Measurements from ENCODE around the gene NUTM2E. TPM values are rescaled to one million over a fixed set of nuclear protein-coding genes. Genes with fewer than 3 reads are reported as not detected.
"Not testable (repeated sequence)": the region's sequence is repeated elsewhere in the genome, so short reads cannot be mapped to it uniquely, and the experiment has no call there.

The NUTM2E gene, protein sequence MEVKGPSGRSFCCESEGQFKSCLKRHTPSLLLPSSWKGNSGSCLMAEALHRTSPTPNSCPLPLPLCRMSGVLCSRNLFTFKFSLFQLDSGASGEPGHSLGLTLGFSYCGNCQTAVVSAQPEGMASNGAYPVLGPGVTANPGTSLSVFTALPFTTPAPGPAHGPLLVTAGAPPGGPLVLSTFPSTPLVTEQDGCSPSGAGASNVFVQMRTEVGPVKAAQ (N-terminal part only)
- not detected for polyA plus RNA-seq

DNA sequence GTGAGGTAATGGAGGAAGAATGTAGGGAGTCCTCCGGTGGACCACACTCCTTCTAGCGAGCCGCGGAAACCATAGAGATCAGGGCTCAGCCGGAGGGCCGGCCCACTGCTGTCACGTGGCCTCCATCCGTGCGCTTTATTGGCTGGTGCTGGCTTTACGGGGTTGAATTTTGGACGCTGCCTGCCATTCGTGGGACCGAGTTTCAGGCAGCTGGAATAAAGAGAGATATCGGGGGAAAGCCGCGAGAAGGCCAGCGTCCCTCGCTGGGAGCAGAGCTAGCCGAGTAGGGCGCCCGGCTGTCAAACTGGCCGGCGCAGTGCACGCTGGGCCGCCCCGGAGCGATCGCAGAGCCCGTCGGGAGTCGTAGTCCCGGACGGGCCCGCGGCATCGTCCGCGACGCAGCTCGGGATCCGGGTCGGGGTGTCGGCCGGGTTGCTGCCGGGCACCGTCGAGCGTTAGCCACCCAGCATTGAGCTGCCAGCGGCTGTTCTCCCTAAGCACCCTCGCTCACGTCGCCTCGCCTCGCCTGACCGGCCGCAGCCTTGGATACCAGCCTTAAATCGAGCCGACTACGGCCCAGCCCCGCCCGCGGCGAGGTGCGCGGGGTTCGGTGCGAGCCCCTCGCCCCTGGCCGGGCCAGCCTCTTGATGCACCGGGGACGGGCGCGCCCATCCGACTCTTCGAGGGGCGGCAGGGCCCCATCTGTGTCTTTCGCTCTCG lies at the start of gene NUTM2E:
NUTM2E (plus strand) TSS at position 244 of the 720 bp plus-strand sequence. CDS start 15,002 bp downstream, outside the sequence.
- Mint-ChIP-seq H3K4me3 (peak within 1 kb of the TSS; percentile 88 to 94 (median 90)), H3K27ac (peak within 1 kb of the TSS; percentile 85 to 96 (median 91)), H3K4me1 (peaks cover 24 to 44% of the 10 kb centered on the region in 2 donors)
- peak; percentile 74 to 84 (median 83) for DNase-seq
- H3K27me3 Mint-ChIP-seq (ENCODE audit: low read depth in 3 of 3); H3K36me3 Mint-ChIP-seq; H3K9me3 Mint-ChIP-seq: not testable (repeated sequence)

DNA sequence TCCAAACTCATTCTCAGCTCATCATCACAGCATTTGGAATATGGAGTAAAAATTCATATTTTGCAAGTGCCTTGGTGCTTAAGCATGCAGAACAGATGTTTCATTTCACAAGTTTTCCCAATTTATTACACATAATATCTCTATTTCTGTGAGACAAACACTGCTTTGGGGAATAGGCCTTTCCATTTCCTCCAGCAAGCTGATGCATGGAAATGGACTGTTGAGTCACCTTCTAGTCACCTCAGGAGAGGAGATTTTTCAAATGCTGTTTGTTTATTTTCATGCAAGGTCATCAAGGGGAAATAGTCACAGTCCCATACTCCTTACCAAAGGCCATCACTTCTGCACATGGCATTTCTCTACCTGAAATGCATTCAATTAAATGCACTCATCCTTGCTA lies 48.5 kb upstream of the NUTM2E start:
- not testable (repeated sequence) for H3K4me1 Mint-ChIP-seq; H3K27ac Mint-ChIP-seq; H3K9me3 Mint-ChIP-seq; H3K27me3 Mint-ChIP-seq (ENCODE audit: low read depth in 3 of 3); H3K4me3 Mint-ChIP-seq; H3K36me3 Mint-ChIP-seq; DNase-seq

DNA sequence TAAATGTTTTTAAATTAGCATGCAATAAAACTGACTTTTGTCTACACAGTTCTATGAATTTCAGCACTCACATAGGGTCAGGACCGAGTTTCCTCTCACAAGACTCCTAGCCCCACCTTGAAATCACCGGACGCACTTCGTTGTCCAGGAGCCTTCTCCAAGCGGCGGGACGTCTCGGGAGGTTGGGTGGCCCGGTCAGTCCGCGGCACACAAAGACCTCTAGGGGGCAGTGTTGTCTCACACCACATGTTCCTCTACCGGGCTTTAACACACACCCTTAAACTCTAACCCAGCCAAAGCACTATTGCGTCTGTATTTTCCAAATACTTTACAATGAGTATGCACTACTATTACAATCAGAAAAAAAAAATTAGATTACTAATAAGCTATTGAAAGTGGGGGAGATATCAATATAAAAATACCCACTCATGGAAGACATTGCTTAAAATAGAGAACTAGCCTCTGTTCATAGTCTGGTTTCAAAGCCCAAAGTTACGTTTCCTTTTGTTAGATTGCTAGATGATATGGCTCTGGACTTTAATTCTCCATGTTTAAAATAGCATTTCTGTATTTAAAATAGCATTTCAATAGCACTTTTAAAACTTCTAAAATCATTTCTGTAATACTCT lies 47.1 kb upstream of the NUTM2E start:
- not testable (repeated sequence) for H3K27me3 Mint-ChIP-seq (ENCODE audit: low read depth in 3 of 3); H3K36me3 Mint-ChIP-seq; H3K4me1 Mint-ChIP-seq; H3K9me3 Mint-ChIP-seq
- Mint-ChIP-seq H3K4me3 (peak overlapping the region in 1 of 5 donors; percentile 52), H3K27ac (peak overlapping the region in 1 of 6 donors; percentile 60)
- DNase-seq: peak; percentile 53 to 63 (median 59)

DNA sequence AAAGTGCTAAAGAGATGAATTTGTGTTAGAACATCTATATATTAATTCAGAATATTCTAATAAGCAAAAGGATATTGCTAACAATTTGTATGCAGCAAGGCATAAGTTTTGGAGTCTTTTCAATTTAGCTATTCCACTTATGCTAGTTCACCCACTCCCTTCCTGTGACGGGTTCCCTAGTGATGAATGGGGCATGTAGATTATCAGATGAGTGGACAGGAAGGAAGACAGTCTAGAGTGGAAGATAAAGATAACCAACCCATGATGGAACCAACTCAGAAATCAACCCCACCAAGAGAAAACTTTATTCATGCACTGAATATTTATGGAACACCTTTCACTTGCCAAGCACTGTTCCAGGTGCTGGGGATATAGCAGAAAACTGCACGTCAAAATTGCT lies 46.5 kb upstream of the NUTM2E start:
- not testable (repeated sequence) for DNase-seq; H3K27me3 Mint-ChIP-seq (ENCODE audit: low read depth in 3 of 3); H3K4me1 Mint-ChIP-seq; H3K27ac Mint-ChIP-seq; H3K36me3 Mint-ChIP-seq; H3K4me3 Mint-ChIP-seq; H3K9me3 Mint-ChIP-seq

DNA sequence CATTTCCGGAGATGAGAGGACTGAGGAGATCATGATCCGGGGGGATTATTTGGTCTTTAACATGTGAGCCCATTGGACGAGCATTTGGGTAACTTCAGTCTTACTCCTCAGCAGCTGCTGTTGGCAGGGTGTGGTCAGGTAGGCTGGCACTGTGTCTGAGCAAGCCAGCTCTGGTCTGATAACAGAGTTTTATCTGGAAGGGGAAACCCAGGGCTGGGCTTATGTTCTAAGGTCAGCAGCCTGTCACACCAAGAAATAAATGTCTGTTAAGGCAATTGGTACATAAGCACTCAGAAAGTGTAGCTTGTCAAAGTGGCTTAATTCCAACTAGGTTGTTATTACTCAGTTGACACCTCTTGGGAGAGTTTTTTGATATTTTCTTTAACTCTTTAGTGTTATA lies 45.0 kb upstream of the NUTM2E start:
- not testable (repeated sequence) for H3K36me3 Mint-ChIP-seq; H3K9me3 Mint-ChIP-seq; H3K27me3 Mint-ChIP-seq (ENCODE audit: low read depth in 3 of 3); DNase-seq; H3K27ac Mint-ChIP-seq; H3K4me3 Mint-ChIP-seq; H3K4me1 Mint-ChIP-seq

DNA sequence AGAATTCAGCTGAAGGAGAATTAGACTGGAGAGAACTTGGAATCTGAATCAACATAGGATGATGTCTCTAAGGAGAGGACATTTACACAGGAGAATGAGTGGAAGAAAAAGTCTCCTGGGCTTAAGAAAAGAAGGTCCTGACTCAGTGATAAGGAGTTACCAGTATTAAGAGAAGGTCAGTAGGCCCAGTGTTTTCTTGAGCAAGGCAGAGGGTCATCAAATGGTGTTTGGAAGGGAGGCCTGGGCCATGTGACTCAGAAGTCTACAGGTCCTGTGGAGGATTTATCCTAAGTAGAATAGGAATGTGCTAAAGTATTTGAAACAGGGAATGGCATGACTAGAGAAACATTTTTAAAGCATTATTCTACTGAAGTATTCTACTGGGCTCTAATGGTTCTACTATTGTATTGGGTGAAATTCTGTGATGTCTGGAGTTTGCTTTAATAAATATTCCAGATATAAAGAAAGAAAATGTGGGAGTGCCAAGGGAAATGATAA lies 39.0 kb upstream of the NUTM2E start:
- not testable (repeated sequence) for DNase-seq; H3K4me1 Mint-ChIP-seq; H3K27ac Mint-ChIP-seq; H3K9me3 Mint-ChIP-seq; H3K27me3 Mint-ChIP-seq (ENCODE audit: low read depth in 3 of 3); H3K4me3 Mint-ChIP-seq; H3K36me3 Mint-ChIP-seq

DNA sequence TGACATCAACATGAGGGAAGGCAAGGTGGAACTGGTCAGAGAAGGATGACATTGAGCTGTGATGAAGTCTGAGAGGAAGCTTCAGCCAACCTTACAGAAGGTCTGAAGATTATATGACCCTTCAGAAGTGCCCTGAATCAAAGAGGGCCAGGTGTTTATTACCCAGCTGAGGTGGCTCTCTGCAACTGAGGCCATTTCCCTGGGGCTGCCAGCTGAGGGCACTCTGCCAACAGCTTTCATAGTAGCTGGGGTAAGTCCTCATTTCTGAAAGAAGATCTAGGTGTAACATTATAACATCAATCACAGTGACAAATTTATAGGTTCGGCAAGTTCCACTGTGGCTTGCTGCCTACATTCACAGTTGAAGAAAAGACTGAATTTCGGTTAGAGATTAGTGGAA lies 37.2 kb upstream of the NUTM2E start:
- not testable (repeated sequence) for H3K9me3 Mint-ChIP-seq; H3K4me3 Mint-ChIP-seq; DNase-seq; H3K4me1 Mint-ChIP-seq; H3K27ac Mint-ChIP-seq; H3K36me3 Mint-ChIP-seq; H3K27me3 Mint-ChIP-seq (ENCODE audit: low read depth in 3 of 3)

DNA sequence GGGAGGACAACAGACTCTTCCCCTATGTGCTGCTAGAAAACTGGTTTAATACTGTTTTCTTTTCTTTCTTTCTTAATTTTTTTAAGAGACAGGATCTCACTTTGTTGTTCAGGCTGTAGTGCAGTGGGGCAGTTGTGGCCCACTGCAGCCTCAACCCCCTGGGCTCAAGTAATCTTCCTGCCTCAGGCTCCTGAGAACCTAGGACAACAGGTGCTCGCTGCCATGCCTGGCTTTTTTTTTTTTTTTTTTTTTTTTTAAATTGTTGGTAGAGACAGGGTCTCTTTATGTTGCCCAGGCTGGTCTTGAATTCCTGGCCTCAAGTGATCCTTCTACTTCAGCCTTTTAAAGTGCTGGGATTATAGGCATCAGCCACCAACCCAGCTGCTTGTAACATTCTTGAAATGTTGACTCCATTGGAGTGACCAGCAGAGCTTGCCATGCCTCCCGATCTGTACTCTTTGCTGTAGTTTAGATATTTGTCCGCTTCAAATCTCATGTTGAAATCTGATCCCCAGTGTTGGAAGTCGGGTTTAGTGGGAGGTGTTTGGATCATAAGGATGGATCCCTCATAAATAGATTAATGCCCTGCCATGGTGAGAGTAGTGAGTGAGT lies 34.5 kb upstream of the NUTM2E start:
- H3K27ac Mint-ChIP-seq; DNase-seq; H3K9me3 Mint-ChIP-seq; H3K4me3 Mint-ChIP-seq; H3K36me3 Mint-ChIP-seq; H3K4me1 Mint-ChIP-seq; H3K27me3 Mint-ChIP-seq (ENCODE audit: low read depth in 3 of 3): not testable (repeated sequence)

DNA sequence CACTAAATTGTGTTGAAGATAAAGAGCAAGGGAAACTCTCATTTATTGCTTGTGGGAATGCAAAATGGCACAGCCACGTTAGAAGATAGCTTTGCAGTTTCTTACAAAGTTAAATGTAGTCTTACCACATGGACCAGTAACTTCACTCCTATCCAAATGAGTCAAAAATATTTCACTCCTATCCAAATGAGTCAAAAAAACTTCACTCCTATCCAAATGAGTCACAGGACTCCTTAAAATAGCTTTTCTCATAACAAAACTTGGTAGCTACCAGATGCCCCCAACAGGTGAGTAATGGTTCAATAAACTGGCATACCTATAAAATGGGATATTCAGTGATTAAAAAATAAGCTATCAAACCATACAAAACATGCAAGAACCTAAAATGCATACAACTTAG lies 27.2 kb upstream of the NUTM2E start:
- not testable (repeated sequence) for H3K36me3 Mint-ChIP-seq; H3K27me3 Mint-ChIP-seq (ENCODE audit: low read depth in 3 of 3); H3K4me1 Mint-ChIP-seq; H3K9me3 Mint-ChIP-seq; H3K4me3 Mint-ChIP-seq; DNase-seq; H3K27ac Mint-ChIP-seq

DNA sequence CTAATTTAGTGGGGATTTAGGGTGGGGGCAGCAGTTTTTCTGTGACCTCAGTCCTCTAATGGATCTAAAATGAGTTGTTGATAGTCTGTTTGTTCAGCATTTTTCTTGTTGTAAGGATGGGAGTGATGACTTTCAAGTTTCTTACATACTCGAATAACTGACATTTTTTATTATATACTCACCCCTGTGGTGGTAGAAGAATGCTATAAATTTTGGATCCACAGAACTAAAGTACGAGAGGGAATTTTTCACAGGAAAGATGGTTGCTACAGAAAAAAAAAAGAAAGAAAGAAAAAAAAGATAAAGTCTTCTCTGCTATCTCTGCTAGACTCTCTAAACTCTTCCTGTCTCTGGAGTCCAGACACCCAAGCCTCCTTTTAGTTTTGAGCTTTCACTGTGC lies 20.7 kb upstream of the NUTM2E start:
- H3K27me3 Mint-ChIP-seq (ENCODE audit: low read depth in 3 of 3); H3K4me1 Mint-ChIP-seq; DNase-seq; H3K36me3 Mint-ChIP-seq; H3K9me3 Mint-ChIP-seq; H3K4me3 Mint-ChIP-seq; H3K27ac Mint-ChIP-seq: not testable (repeated sequence)

DNA sequence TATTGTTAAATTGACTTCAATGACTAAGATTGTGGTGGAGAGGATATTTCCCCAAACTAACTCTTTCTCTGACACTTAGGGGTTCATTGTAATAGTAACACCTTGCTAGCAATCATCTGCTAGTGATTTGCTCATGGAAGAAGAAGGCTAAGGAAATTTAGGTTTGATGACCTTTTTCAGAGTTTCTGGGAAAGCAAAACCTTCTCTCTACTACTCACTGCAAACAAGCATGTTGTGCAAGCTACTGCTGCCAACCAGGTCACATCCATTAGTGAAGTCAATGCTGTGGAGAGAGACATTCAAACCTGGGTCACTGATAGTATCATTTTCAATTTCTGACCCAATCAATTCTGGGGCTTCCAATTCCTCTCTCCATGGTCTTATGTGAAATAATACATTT lies 14.6 kb upstream of the NUTM2E start:
- H3K4me3 Mint-ChIP-seq; H3K9me3 Mint-ChIP-seq; DNase-seq; H3K36me3 Mint-ChIP-seq; H3K4me1 Mint-ChIP-seq; H3K27ac Mint-ChIP-seq; H3K27me3 Mint-ChIP-seq (ENCODE audit: low read depth in 3 of 3): not testable (repeated sequence)

DNA sequence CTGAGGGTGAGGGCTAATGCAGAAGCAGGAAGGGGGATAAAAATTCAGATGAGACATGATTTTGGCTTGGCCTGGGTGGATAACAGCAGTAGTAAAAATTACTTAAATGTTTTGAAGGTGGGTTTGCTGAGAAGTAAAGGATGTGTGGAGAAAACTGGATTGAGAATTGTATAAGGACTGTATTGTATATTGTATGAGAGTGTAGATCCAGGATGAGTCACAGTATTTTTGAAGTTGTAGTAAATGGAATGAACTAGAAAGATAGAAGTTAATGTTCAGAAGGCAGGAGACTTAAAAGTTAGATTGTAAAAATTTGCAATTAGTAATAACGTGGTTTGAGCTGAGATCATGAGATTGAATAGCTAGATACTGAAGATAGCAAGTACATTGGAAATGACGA lies 10.2 kb upstream of the NUTM2E start:
- not testable (repeated sequence) for H3K27ac Mint-ChIP-seq; H3K27me3 Mint-ChIP-seq (ENCODE audit: low read depth in 3 of 3); DNase-seq; H3K36me3 Mint-ChIP-seq; H3K9me3 Mint-ChIP-seq; H3K4me1 Mint-ChIP-seq; H3K4me3 Mint-ChIP-seq

DNA sequence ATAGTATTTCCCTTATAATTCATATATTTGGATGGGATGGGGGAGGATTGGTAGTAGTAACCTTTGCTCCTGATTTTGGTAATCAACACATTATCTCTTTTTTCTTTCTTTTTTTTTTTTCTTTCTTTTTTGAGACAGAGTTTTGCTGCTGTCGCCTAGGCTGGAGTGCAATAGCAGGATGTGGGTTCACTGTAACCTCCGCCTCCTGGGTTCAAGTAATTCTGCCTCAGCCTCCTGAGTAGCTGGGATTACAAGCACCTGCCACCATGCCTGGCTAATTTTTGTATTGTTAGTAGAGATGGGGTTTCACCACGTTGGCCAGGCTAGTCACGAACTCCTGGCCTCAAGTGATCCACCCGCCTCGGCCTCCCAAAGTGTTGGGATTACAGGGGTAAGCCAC lies 3.2 kb upstream of the NUTM2E start:
- peak; percentile 8 to 30 (median 16) for DNase-seq
- H3K27me3 Mint-ChIP-seq (ENCODE audit: low read depth in 3 of 3); H3K9me3 Mint-ChIP-seq; H3K36me3 Mint-ChIP-seq: not testable (repeated sequence)
- H3K27ac Mint-ChIP-seq: peak overlapping the region; percentile 16 to 91 (median 72)
- H3K4me1 Mint-ChIP-seq: peaks cover 21 to 33% of the 10 kb centered on the region in 2 donors
- peak overlapping the region; percentile 6 to 61 (median 33) for H3K4me3 Mint-ChIP-seq

DNA sequence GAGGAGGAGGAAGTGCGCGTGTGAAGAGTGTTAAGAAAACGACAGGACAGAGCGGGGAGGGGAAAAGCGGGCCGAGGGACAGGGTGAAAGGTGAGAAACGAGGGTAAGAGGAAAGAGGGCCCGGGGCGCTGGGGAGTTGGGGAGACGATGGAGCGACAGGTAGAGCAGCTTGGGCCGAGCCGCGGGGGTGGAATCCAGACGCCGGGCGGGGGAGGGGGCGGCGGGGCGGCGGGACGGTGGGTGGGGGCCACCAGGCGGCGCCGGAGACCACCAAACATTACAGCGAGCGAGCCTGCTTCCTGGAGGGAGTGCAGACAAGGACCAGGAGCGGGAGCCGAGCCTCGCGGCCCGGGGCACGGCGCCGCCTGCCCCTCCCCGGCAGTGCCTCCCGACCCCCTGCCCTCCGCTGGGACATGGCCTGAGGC lies 940 bp upstream of the NUTM2E start:
- not testable (repeated sequence) for H3K27me3 Mint-ChIP-seq (ENCODE audit: low read depth in 3 of 3); H3K9me3 Mint-ChIP-seq; H3K36me3 Mint-ChIP-seq
- H3K4me1 Mint-ChIP-seq: peaks cover 24 to 40% of the 10 kb centered on the region in 2 donors
- peak overlapping the region; percentile 88 to 94 (median 90) for H3K4me3 Mint-ChIP-seq
- peak overlapping the region; percentile 83 to 96 (median 88) for H3K27ac Mint-ChIP-seq
- DNase-seq: peak; percentile 11 to 26 (median 17)

All from immature natural killer cell (primary cell).